ENCODE data around the gene ZSCAN2.

ZSCAN2 gene

GRCh38 chr15:84658788-84659411, 58.1 kb downstream of the ZSCAN2 start:
- Histone ChIP-seq H3K4me1 (peaks cover 0 to 28% (median 20%) of the 10 kb centered on the region in 4 donors), H3K27ac (peak overlapping the region; percentile 92), H3K27me3 (no peaks in the 10 kb centered on the region), H3K4me3 (peak overlapping the region; percentile 67 to 82), H3K9me3 (no peaks in the 10 kb centered on the region), H3K36me3 (no peaks in the 10 kb centered on the region)
- TF ChIP-seq CTCF (IDR thresholded peaks at IDR 0.05) = no peak
- intact Hi-C loops (cut with DNase I; ENCODE audit: low total_unique reads) = loop anchor here (5.0 kb wide), 3 partner anchors 88 to 268 kb away; partner anchors contain the start of genes ALPK3 and ZNF592
- DNase-seq = no peak

GRCh38 chr15:84659904-84660781, 59.3 kb downstream of the ZSCAN2 start:
- Histone ChIP-seq H3K9me3 (no peaks in the 10 kb centered on the region), H3K27me3 (no peaks in the 10 kb centered on the region), H3K4me1 (peaks cover 0 to 23% (median 15%) of the 10 kb centered on the region in 4 donors), H3K27ac (no peak overlapping the region), H3K4me3 (no peak overlapping the region), H3K36me3 (peaks cover 0 to 6% (median 4%) of the 10 kb centered on the region in 3 donors)
- no peak for DNase-seq
- TF ChIP-seq CTCF (IDR thresholded peaks at IDR 0.05) = no peak
- intact Hi-C loops (cut with DNase I; ENCODE audit: low total_unique reads) = loop anchor here (2.0 to 5.0 kb wide), 4 partner anchors 51 to 267 kb away; partner anchors contain the start of genes ALPK3 and ZNF592

- DNase-seq = no peak
These were observed 60.2 kb downstream of the ZSCAN2 start for GRCh38 chr15:84661001-84661400.

GRCh38 chr15:84666373-84666772, 65.6 kb downstream of the ZSCAN2 start:
- intact Hi-C loops (cut with DNase I; ENCODE audit: low total_unique reads) = no loop called here
- Histone ChIP-seq H3K27ac (no peak overlapping the region), H3K27me3 (no peaks in the 10 kb centered on the region), H3K4me1 (no peaks in the 10 kb centered on the region), H3K36me3 (peaks cover 0 to 51% (median 38%) of the 10 kb centered on the region in 3 donors), H3K4me3 (no peak overlapping the region), H3K9me3 (no peaks in the 10 kb centered on the region)
- no peak for TF ChIP-seq CTCF (IDR thresholded peaks at IDR 0.05)
- no peak for DNase-seq

More at GRCh38 chr15:84661001-84661400, 60.2 kb downstream of the ZSCAN2 start:
- intact Hi-C loops (cut with DNase I; ENCODE audit: low total_unique reads) = loop anchor here (2.0 kb wide), 1 partner anchor 50 kb away; no protein-coding TSS in a partner anchor
- Histone ChIP-seq H3K36me3 (peaks cover 0 to 14% (median 12%) of the 10 kb centered on the region in 3 donors), H3K9me3 (no peaks in the 10 kb centered on the region), H3K4me1 (peaks cover 0 to 18% (median 10%) of the 10 kb centered on the region in 4 donors), H3K4me3 (no peak overlapping the region), H3K27me3 (no peaks in the 10 kb centered on the region), H3K27ac (no peak overlapping the region)
- TF ChIP-seq CTCF (IDR thresholded peaks at IDR 0.05) = no peak

GRCh38 chr15:84668221-84668982, 67.6 kb downstream of the ZSCAN2 start:
- Histone ChIP-seq H3K9me3 (no peaks in the 10 kb centered on the region), H3K4me3 (no peak overlapping the region), H3K4me1 (no peaks in the 10 kb centered on the region), H3K36me3 (peaks cover 0 to 51% (median 38%) of the 10 kb centered on the region in 3 donors), H3K27ac (no peak overlapping the region), H3K27me3 (no peaks in the 10 kb centered on the region)
- no peak for DNase-seq
- no peak for TF ChIP-seq CTCF (IDR thresholded peaks at IDR 0.05)
- intact Hi-C loops (cut with DNase I; ENCODE audit: low total_unique reads) = no loop called here

Measured in tibial artery (tissue), 4 donors.